ENCODE results near the gene DLG2.

DLG2 gene

GRCh38 chr11:84240847-84241246, 1386.3 kb downstream of the DLG2 start:
- no peak for DNase-seq (ENCODE audit: low read depth)
- TF ChIP-seq CTCF (IDR thresholded peaks at IDR 0.05; ENCODE audit: low read length, missing control alignments), result no peak
- H3K4me3 ChIP-seq (replicated peaks; ENCODE audit: low read depth, low read length), result no peak overlapping the region

- no peak overlapping the region for H3K4me3 ChIP-seq (replicated peaks; ENCODE audit: low read depth, low read length)
Measured at GRCh38 chr11:84236436-84236835, 1390.7 kb downstream of the DLG2 start.

GRCh38 chr11:84234462-84235202, 1392.5 kb downstream of the DLG2 start:
- no peak overlapping the region for H3K4me3 ChIP-seq (replicated peaks; ENCODE audit: low read depth, low read length)
- DNase-seq (ENCODE audit: low read depth), result no peak
- TF ChIP-seq CTCF (IDR thresholded peaks at IDR 0.05; ENCODE audit: low read length, missing control alignments), result no peak

More at GRCh38 chr11:84236436-84236835, 1390.7 kb downstream of the DLG2 start:
- no peak for TF ChIP-seq CTCF (IDR thresholded peaks at IDR 0.05; ENCODE audit: low read length, missing control alignments)
- no peak for DNase-seq (ENCODE audit: low read depth)

- no peak for DNase-seq (ENCODE audit: low read depth)
- no peak overlapping the region for H3K4me3 ChIP-seq (replicated peaks; ENCODE audit: low read depth, low read length)
- no peak for TF ChIP-seq CTCF (IDR thresholded peaks at IDR 0.05; ENCODE audit: low read length, missing control alignments)
Measured at GRCh38 chr11:84234011-84234410, 1393.1 kb downstream of the DLG2 start.

- no peak for DNase-seq (ENCODE audit: low read depth)
- no peak for TF ChIP-seq CTCF (IDR thresholded peaks at IDR 0.05; ENCODE audit: low read length, missing control alignments)
- no peak overlapping the region for H3K4me3 ChIP-seq (replicated peaks; ENCODE audit: low read depth, low read length)
Measured at GRCh38 chr11:84232511-84232910, 1394.6 kb downstream of the DLG2 start.

GRCh38 chr11:84230402-84230801, 1396.7 kb downstream of the DLG2 start:
- no peak for DNase-seq (ENCODE audit: low read depth)
- H3K4me3 ChIP-seq (replicated peaks; ENCODE audit: low read depth, low read length), result no peak overlapping the region
- no peak for TF ChIP-seq CTCF (IDR thresholded peaks at IDR 0.05; ENCODE audit: low read length, missing control alignments)
